ENCODE measurements around the gene HSD17B8.

The HSD17B8 gene

DNA sequence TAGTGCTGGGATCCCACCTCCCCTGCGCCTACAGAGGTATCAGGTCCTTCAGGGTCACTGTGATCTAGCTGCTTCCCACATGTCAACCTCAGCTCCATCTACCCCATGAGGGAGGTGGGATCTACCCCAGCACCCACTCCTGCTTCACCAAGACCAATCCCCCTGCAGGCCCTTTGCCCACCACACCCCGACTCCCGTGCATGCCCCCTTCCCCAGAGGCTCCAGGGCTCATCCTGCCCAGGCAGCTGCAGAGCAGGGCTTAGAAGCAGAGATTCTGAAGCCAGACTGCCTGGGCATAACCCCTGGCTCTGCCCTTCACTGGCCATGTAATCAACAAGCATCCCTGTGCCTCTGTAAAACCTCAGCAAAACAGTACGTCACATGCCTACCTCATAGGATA lies 29.7 kb upstream of the HSD17B8 start:
- Histone ChIP-seq H3K27ac (no peak overlapping the region), H3K9ac (ENCODE audit: insufficient read length) (no peak overlapping the region), H3K4me3 (no peak overlapping the region), H3K9me3 (ENCODE audit: low read depth, low read length) (no peaks in the 10 kb centered on the region), H3K36me3 (ENCODE audit: insufficient read depth, low read length) (no peaks in the 10 kb centered on the region)
- DNase-seq (ENCODE audit: low read depth, low spot score), result no peak
- TF ChIP-seq EZH2 (IDR thresholded peaks at IDR 0.05) (no peak), POLR2AphosphoS5 (IDR thresholded peaks at IDR 0.05; ENCODE audit: borderline replicate concordance, low read depth, low read length) (no peak)

- Histone ChIP-seq H3K4me3 (no peak overlapping the region), H3K9ac (ENCODE audit: insufficient read length) (no peak overlapping the region), H3K9me3 (ENCODE audit: low read depth, low read length) (no peaks in the 10 kb centered on the region), H3K27ac (no peak overlapping the region), H3K36me3 (ENCODE audit: insufficient read depth, low read length) (no peaks in the 10 kb centered on the region)
- no peak for DNase-seq (ENCODE audit: low read depth, low spot score)
- TF ChIP-seq EZH2 (IDR thresholded peaks at IDR 0.05) (no peak), FOXP2 (optimal IDR thresholded peaks at IDR 0.05; ENCODE audit: control extremely low read depth, extremely low read length, insufficient read depth) (no peak), POLR2AphosphoS5 (IDR thresholded peaks at IDR 0.05; ENCODE audit: borderline replicate concordance, low read depth, low read length) (no peak)
Observed at GRCh38 chr6:33175436-33176069, 28.9 kb upstream of the HSD17B8 start.

DNA sequence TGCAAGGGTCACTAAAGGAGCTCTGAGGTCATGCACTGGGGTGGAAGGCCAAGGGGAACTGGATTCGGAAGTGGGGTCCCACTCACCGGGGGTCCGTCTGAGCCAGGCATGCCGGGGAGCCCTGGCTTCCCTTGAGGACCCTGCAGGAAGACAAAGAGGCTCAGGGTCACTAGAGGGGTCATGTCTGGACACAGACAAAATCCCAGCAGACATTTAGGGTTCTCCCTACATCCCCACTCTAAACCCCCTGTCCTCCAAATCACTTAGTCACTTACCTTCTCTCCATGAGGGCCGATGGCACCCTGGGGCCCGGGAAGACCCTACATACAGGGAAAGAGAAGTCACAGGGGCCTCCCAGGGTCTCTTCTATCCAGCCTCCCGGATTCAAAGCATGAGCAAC lies 27.5 kb upstream of the HSD17B8 start:
- no peak overlapping the region for H3K9ac ChIP-seq (ENCODE audit: insufficient read length)
- no peaks in the 10 kb centered on the region for H3K9me3 ChIP-seq (ENCODE audit: low read depth, low read length)
- no peak overlapping the region for H3K4me3 ChIP-seq
- no peak overlapping the region for H3K27ac ChIP-seq
- DNase-seq (ENCODE audit: low read depth, low spot score), result no peak
- TF ChIP-seq FOXP2 (optimal IDR thresholded peaks at IDR 0.05; ENCODE audit: control extremely low read depth, extremely low read length, insufficient read depth), result no peak
- no peak for TF ChIP-seq EZH2 (IDR thresholded peaks at IDR 0.05)
- TF ChIP-seq POLR2AphosphoS5 (IDR thresholded peaks at IDR 0.05; ENCODE audit: borderline replicate concordance, low read depth, low read length), result no peak
- H3K36me3 ChIP-seq (ENCODE audit: insufficient read depth, low read length), result no peaks in the 10 kb centered on the region

GRCh38 chr6:33177552-33178446 lies 26.7 kb upstream of the HSD17B8 start:
- Histone ChIP-seq H3K36me3 (ENCODE audit: insufficient read depth, low read length) (no peaks in the 10 kb centered on the region), H3K9ac (ENCODE audit: insufficient read length) (no peak overlapping the region), H3K9me3 (ENCODE audit: low read depth, low read length) (no peaks in the 10 kb centered on the region), H3K4me3 (no peak overlapping the region), H3K27ac (no peak overlapping the region)
- TF ChIP-seq FOXP2 (optimal IDR thresholded peaks at IDR 0.05; ENCODE audit: control extremely low read depth, extremely low read length, insufficient read depth) (no peak), EZH2 (IDR thresholded peaks at IDR 0.05) (no peak), POLR2AphosphoS5 (IDR thresholded peaks at IDR 0.05; ENCODE audit: borderline replicate concordance, low read depth, low read length) (no peak)
- DNase-seq (ENCODE audit: low read depth, low spot score), result no peak

DNA sequence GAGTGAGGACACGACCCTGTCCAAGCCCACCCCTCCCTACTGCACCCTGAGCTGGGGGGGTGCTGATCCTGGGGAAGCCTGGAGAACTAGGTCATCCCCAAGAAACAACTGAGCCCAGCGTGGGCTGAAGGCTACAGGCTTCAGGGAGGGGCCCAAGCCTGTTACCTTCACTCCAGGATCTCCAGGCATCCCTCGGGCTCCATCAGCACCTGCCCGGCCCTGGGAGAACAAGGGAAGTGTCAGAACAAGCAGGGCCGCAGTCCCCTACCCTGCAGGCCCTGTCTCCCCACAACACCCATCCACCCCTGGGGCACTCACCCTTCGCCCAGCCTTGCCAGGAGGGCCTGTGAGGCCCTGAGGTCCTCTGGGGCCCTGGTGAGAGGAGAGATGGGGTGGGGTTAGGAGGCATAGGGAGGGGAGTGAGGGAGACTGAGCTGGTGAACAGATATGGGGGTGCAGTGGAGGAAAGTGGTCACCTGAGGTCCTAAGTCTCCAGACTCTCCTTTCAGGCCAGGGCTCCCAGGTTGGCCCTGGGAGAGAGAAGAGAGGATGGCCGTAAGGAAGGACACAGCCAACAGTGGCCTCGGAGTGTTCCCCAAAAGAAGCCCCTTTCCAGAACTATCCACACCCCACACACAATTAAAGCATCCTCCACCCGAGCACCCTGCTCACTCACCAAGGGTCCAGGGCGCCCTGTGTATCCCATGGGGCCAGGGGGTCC lies 25.5 kb upstream of the HSD17B8 start:
- TF ChIP-seq POLR2AphosphoS5 (IDR thresholded peaks at IDR 0.05; ENCODE audit: borderline replicate concordance, low read depth, low read length) (no peak), EZH2 (IDR thresholded peaks at IDR 0.05) (no peak)
- no peak overlapping the region for H3K27ac ChIP-seq
- H3K9ac ChIP-seq (ENCODE audit: insufficient read length), result no peak overlapping the region
- no peak for DNase-seq (ENCODE audit: low read depth, low spot score)
- no peaks in the 10 kb centered on the region for H3K36me3 ChIP-seq (ENCODE audit: insufficient read depth, low read length)
- no peaks in the 10 kb centered on the region for H3K9me3 ChIP-seq (ENCODE audit: low read depth, low read length)
- no peak overlapping the region for H3K4me3 ChIP-seq

DNA sequence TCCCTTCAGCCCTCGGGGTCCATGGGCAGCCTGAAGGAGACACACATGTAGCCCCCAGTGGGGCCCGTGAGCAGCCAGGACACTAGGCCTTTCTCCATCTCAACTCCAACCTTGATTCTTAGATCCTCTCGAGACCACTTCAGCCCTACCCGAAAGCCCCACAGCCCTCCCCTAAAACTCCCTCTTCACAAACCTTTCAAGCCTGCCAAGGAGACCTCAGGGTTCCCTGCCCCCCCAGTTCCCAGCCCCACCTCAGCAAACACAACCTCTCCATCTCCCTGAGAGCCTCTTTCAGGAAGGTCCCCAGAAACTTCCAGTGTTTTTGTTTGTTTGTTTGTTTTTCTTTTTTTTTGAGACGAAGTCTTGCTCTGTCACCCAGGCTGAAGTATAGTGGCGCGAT lies 23.3 kb upstream of the HSD17B8 start:
- Histone ChIP-seq H3K9me3 (ENCODE audit: low read depth, low read length) (no peaks in the 10 kb centered on the region), H3K4me3 (no peak overlapping the region), H3K27ac (no peak overlapping the region), H3K9ac (ENCODE audit: insufficient read length) (no peak overlapping the region), H3K36me3 (ENCODE audit: insufficient read depth, low read length) (no peaks in the 10 kb centered on the region)
- no peak for TF ChIP-seq POLR2AphosphoS5 (IDR thresholded peaks at IDR 0.05; ENCODE audit: borderline replicate concordance, low read depth, low read length)
- no peak for TF ChIP-seq EZH2 (IDR thresholded peaks at IDR 0.05)
- TF ChIP-seq FOXP2 (optimal IDR thresholded peaks at IDR 0.05; ENCODE audit: control extremely low read depth, extremely low read length, insufficient read depth), result no peak
- DNase-seq (ENCODE audit: low read depth, low spot score), result no peak

- no peak for DNase-seq (ENCODE audit: low read depth, low spot score)
- Histone ChIP-seq H3K9ac (ENCODE audit: insufficient read length) (no peak overlapping the region), H3K4me3 (no peak overlapping the region), H3K36me3 (ENCODE audit: insufficient read depth, low read length) (no peaks in the 10 kb centered on the region), H3K9me3 (ENCODE audit: low read depth, low read length) (no peaks in the 10 kb centered on the region), H3K27ac (no peak overlapping the region)
- TF ChIP-seq FOXP2 (optimal IDR thresholded peaks at IDR 0.05; ENCODE audit: control extremely low read depth, extremely low read length, insufficient read depth), result no peak
- no peak for TF ChIP-seq EZH2 (IDR thresholded peaks at IDR 0.05)
- TF ChIP-seq POLR2AphosphoS5 (IDR thresholded peaks at IDR 0.05; ENCODE audit: borderline replicate concordance, low read depth, low read length), result no peak
Observed at GRCh38 chr6:33183071-33183683, 21.3 kb upstream of the HSD17B8 start.

DNA sequence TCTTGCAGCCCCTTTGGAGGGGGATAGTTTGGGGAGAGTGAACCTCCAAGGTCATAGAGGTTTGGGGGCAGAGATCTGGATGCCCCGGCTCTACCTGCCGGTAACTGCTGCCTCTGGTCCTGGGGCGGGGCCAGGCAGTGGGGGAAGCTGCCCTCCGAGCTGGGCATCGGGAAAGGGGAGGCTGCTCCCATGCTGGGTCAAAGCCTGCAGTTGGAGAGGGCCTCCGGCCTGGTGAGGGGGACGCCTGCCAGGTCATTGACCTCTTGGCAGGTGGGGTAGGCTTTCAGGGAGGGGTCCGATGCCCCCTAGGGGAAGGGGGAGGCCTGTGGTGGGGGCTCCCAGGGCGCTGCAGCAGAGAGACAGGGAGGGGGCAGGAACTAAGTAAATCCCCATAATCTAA lies 19.3 kb upstream of the HSD17B8 start:
- TF ChIP-seq POLR2AphosphoS5 (IDR thresholded peaks at IDR 0.05; ENCODE audit: borderline replicate concordance, low read depth, low read length), result no peak
- TF ChIP-seq EZH2 (IDR thresholded peaks at IDR 0.05), result no peak
- TF ChIP-seq FOXP2 (optimal IDR thresholded peaks at IDR 0.05; ENCODE audit: control extremely low read depth, extremely low read length, insufficient read depth), result no peak
- Histone ChIP-seq H3K27ac (no peak overlapping the region), H3K4me3 (no peak overlapping the region), H3K9me3 (ENCODE audit: low read depth, low read length) (no peaks in the 10 kb centered on the region), H3K36me3 (ENCODE audit: insufficient read depth, low read length) (no peaks in the 10 kb centered on the region), H3K9ac (ENCODE audit: insufficient read length) (no peak overlapping the region)
- DNase-seq (ENCODE audit: low read depth, low spot score), result no peak

Data from SK-N-MC (cell line).